Erythroblast (primary cell): Measurements from ENCODE around the gene PCDH9.

Experiments
- GATA1 ChIP-seq: IDR thresholded peaks from 2 replicates; pipeline ENCODE4 v1.6.1; 2011; ENCODE audit warnings: low read depth, mild to moderate bottlenecking, control low read depth, low read length, moderate library complexity
- POLR2A ChIP-seq: IDR thresholded peaks from 2 replicates; pipeline ENCODE4 v1.6.1; 2011; ENCODE audit warnings: mild to moderate bottlenecking, low read length

GRCh38 chr13:66546534-66547379 is 683.4 kb downstream of the PCDH9 start:
- TF ChIP-seq POLR2A, result no peak
- no peak for TF ChIP-seq GATA1
